ENCODE results near the gene TXNRD2. TPM values are rescaled to one million over a fixed set of nuclear protein-coding genes. Genes with fewer than 3 reads are reported as not detected.
"Not testable (repeated sequence)": the region's sequence is repeated elsewhere in the genome, so short reads cannot be mapped to it uniquely, and the experiment has no call there.

Gene TXNRD2
- total and polyA plus RNA-seq, 7 donors = 13.7 to 35.1 (median 21.1) TPM

DNA sequence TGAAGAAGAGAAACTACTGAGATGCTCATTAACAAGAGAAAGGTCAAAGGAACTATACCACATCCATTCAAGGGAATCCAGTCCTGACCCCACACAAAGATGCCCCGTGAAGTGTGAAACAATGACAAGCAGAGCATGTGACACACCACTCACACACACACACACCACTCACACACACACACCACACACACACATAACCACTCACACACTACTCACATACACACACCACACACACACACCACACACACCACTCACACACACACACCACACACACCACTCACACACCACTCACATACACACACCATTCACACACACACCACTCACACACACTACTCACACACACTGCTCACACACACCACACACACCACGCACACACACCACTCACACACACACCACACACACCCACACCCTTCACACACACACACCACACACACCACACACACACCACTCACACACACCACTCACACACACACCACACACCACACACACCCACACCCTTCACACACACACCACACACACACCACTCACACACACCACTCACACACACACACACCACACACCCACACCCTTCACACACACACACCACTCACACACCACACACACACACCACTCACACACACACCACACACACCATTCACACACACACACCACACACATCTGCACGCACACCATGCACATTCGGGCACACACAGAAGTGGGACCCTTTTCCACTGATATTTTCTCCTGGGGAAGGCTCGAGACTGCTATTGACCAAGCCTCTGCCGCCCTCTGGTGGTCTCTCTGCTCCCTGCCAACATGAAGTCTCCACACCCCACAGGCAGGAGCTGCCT lies 32.1 kb downstream of the TXNRD2 start:
- no peaks in the 10 kb centered on the region for H3K4me1 ChIP-seq
- TF ChIP-seq CTCF (IDR thresholded peaks at IDR 0.05) = peak; percentile 86
- no peak overlapping the region for H3K4me3 ChIP-seq
- no peak overlapping the region for H3K27ac ChIP-seq
- intact Hi-C loops (cut with DNase I) = loop anchor here (1.0 to 2.0 kb wide), 2 partner anchors 179 to 231 kb away; no protein-coding TSS in a partner anchor
- no peaks in the 10 kb centered on the region for H3K9me3 ChIP-seq
- H3K27me3 ChIP-seq (ENCODE audit: insufficient read depth in 3 of 3, low read length in 2 of 3) = no peaks in the 10 kb centered on the region
- WGBS, 3 donors = 33 to 37% (median 37%) methylated on average over 6 of the region's 6 CpGs
- DNase-seq (peak; percentile 84 to 92), ATAC-seq (peak; percentile 89 to 96 (median 94))
- H3K36me3 ChIP-seq (ENCODE audit: insufficient read depth in 1 of 2, low read depth in 1 of 2) = peaks cover 0 to 58% of the 10 kb centered on the region in 2 donors

GRCh38 chr22:19907902-19908301 lies 33.7 kb downstream of the TXNRD2 start:
- H3K9me3 ChIP-seq; ATAC-seq; H3K4me1 ChIP-seq; H3K27me3 ChIP-seq (ENCODE audit: insufficient read depth in 3 of 3, low read length in 2 of 3); H3K27ac ChIP-seq; DNase-seq; H3K4me3 ChIP-seq; intact Hi-C loops (cut with DNase I): not testable (repeated sequence)
- 90 to 91% (median 91%) methylated on average over 15 to 16 of the region's 16 CpGs for WGBS, 3 donors
- H3K36me3 ChIP-seq (ENCODE audit: insufficient read depth in 1 of 2, low read depth in 1 of 2) = peaks cover 0 to 42% of the 10 kb centered on the region in 2 donors

DNA sequence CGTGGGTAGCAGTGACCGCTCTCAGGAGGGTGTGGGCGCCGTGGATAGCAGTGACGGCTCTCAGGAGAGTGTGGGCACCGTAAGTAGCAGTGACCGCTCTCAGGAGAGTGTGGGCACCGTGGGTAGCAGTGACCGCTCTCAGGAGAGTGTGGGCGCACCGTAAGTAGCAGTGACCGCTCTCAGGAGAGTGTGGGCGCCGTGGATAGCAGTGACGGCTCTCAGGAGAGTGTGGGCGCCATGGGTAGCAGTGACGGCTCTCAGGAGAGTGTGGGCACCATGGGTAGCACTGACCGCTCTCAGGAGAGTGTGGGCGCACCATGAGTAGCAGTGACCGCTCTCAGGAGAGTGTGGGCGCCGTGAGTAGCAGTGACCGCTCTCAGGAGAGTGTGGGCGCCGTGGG lies 34.8 kb downstream of the TXNRD2 start:
- H3K27ac ChIP-seq; H3K9me3 ChIP-seq; ATAC-seq; H3K4me3 ChIP-seq; H3K4me1 ChIP-seq; intact Hi-C loops (cut with DNase I); DNase-seq; H3K27me3 ChIP-seq (ENCODE audit: insufficient read depth in 3 of 3, low read length in 2 of 3): not testable (repeated sequence)
- 91 to 95% (median 92%) methylated on average over 25 of the region's 25 CpGs for WGBS, 3 donors
- peaks cover 0 to 41% of the 10 kb centered on the region in 2 donors for H3K36me3 ChIP-seq (ENCODE audit: insufficient read depth in 1 of 2, low read depth in 1 of 2)

GRCh38 chr22:19905347-19906276 lies 36.0 kb downstream of the TXNRD2 start:
- intact Hi-C loops (cut with DNase I) = no loop called here
- no peak for ATAC-seq
- Histone ChIP-seq H3K9me3 (no peaks in the 10 kb centered on the region), H3K4me1 (no peaks in the 10 kb centered on the region), H3K36me3 (ENCODE audit: insufficient read depth in 1 of 2, low read depth in 1 of 2) (peaks cover 0 to 37% of the 10 kb centered on the region in 2 donors), H3K4me3 (no peak overlapping the region), H3K27ac (no peak overlapping the region), H3K27me3 (ENCODE audit: insufficient read depth in 3 of 3, low read length in 2 of 3) (no peaks in the 10 kb centered on the region)
- no peak for DNase-seq
- 89 to 92% (median 89%) methylated on average over 22 of the region's 22 CpGs for WGBS, 3 donors
- TF ChIP-seq CTCF (IDR thresholded peaks at IDR 0.05) = no peak

GRCh38 chr22:19904935-19905334 lies 36.7 kb downstream of the TXNRD2 start:
- Histone ChIP-seq H3K9me3 (no peaks in the 10 kb centered on the region), H3K36me3 (ENCODE audit: insufficient read depth in 1 of 2, low read depth in 1 of 2) (peaks cover 0 to 33% of the 10 kb centered on the region in 2 donors), H3K4me1 (no peaks in the 10 kb centered on the region), H3K4me3 (no peak overlapping the region), H3K27ac (no peak overlapping the region), H3K27me3 (ENCODE audit: insufficient read depth in 3 of 3, low read length in 2 of 3) (no peaks in the 10 kb centered on the region)
- intact Hi-C loops (cut with DNase I) = no loop called here
- 91 to 92% (median 92%) methylated on average over 7 of the region's 7 CpGs for WGBS, 3 donors
- TF ChIP-seq CTCF (IDR thresholded peaks at IDR 0.05) = no peak
- DNase-seq (no peak), ATAC-seq (no peak)
